Measurements from ENCODE around the gene SPAG8.

DNA sequence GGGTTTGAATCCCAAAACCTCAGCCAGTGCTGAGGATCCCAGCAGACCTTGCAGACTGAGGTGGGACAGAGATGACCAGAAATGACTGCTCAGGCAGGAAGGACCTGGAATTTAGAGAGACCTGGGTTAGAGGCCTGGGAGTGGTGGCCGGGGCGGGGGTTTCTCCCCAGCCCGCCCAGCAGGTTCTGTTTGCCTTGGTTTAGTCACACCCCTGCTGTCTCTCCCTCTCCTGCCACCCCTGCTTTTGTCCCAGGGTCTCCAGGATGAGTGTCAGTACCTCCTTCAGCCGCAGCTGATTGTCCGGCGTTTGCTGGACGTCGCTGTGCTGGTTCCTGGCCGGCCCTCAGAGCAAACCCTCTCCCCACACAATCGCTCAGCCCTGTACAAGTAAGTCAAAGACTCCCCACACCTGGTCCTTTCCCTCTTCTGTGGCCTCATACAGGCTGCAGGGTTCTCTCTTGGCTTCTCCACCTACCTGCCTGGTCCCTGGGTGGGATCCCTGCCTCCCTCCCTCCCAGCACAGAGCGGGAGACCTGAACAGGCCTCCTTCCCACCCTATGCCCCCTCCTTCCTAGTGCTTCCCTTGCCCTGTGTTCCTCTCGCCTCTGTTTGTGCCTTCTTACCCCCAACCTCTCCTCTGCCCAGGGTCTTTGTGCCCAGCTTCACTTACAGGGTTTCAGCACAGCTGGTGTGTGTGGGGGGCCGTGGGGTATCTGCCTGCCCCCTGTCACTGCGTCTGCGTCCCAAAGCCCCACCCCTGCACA, 29.0 kb upstream of the SPAG8 start:
- TF ChIP-seq, protein P1, sequence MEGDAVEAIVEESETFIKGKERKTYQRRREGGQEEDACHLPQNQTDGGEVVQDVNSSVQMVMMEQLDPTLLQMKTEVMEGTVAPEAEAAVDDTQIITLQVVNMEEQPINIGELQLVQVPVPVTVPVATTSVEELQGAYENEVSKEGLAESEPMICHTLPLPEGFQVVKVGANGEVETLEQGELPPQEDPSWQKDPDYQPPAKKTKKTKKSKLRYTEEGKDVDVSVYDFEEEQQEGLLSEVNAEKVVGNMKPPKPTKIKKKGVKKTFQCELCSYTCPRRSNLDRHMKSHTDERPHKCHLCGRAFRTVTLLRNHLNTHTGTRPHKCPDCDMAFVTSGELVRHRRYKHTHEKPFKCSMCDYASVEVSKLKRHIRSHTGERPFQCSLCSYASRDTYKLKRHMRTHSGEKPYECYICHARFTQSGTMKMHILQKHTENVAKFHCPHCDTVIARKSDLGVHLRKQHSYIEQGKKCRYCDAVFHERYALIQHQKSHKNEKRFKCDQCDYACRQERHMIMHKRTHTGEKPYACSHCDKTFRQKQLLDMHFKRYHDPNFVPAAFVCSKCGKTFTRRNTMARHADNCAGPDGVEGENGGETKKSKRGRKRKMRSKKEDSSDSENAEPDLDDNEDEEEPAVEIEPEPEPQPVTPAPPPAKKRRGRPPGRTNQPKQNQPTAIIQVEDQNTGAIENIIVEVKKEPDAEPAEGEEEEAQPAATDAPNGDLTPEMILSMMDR (IDR thresholded peaks at IDR 0.05): no peak
- TF ChIP-seq POLR2A (IDR thresholded peaks at IDR 0.05): no peak

All from Peyer's patch (tissue), 4 donors.